Pancreas (tissue), 10 donors: Measurements from ENCODE around the gene PACRG. TPM values are rescaled to one million over a fixed set of nuclear protein-coding genes. Genes with fewer than 3 reads are reported as not detected.

Experiments used
- ATAC-seq, 4 donors: fragments of 200-7000 bp; cut with Tn5 transposase; one replicate each; pipeline versions ENCODE4 v1.8.0 to v1.9.1; 2020; ENCODE audit warnings: mild to moderate bottlenecking in 4 of 4, moderate library complexity in 4 of 4
- DNase-seq, 6 donors: peaks; one replicate each; pipeline ENCODE4 v3.0.0-alpha.2; 2020
- FAIRE-seq: peaks from 2 replicates; lab custom pipeline; 2012; peaks lifted over from hg19 to GRCh38; lab: Jason Lieb, UNC
- H3K27ac ChIP-seq, 4 donors: fragments of 200-600 bp; sonication (generic); 1 replicate in 3 of 4; 2 replicates in 1 of 4; pipeline versions ENCODE4 v1.5.0 to v1.8.0; 2020
- H3K27me3 ChIP-seq, 4 donors: fragments of 200-600 bp; one replicate each; pipeline ENCODE4 v1.8.0; 2021
- H3K36me3 ChIP-seq, 3 donors: fragments of 200-600 bp; sonication (generic) in 1 of 3; one replicate each; pipeline versions ENCODE4 v1.5.0 to v1.8.0; 2020 to 2021
- H3K4me1 ChIP-seq, 3 donors: fragments of 200-600 bp; one replicate each; pipeline ENCODE4 v1.8.0; 2021
- H3K4me3 ChIP-seq, 4 donors: fragments of 200-600 bp; sonication (generic) in 2 of 4; one replicate each; pipeline versions ENCODE4 v1.5.0 to v1.8.0; 2020 to 2021
- H3K9me3 ChIP-seq, 4 donors: fragments of 200-600 bp; one replicate each; pipeline ENCODE4 v1.8.0; 2021
- CTCF ChIP-seq, 4 donors: fragments of 200-600 bp; sonication (generic) in 3 of 4; IDR thresholded peaks; one replicate each; pipeline versions ENCODE4 v1.5.0 to v1.8.0; 2021; ENCODE audit warnings: antibody characterized with exemption in 4 of 4
- WGBS, 2 donors: extraction: QIAGEN DNeasy Blood & Tissue Kit; methylation state at CpG; one replicate each; pipeline ENCODE4 v1.1.7; 2013; 5-methylcytosine and 5-hydroxymethylcytosine counted together
- intact Hi-C, 3 donors: fragments of 100-400 bp; cut with DNase I; formaldehyde crosslinking; loops; one replicate each; pipeline versions ENCODE4 v1.11.1 to v1.14.2; 2022
- polyA plus RNA-seq, 2 donors: library from polyadenylated mRNA; stranded (reverse); fragments of 200-250 nt; gene quantifications; one replicate each; pipeline ENCODE4 v1.2.3, GENCODE V29; 2013
- total RNA-seq, 6 donors: library from RNA; stranded (reverse); fragmentation: NEBNext Ultra II Directional in 4 of 6; extraction: Animal tissue kit (Norgen Biotek cat#: 25700) in 4 of 6; gene quantifications; one replicate each; pipeline versions ENCODE4 v1.2.1 to v1.2.4, GENCODE V29; 2021 to 2023
- donor health status: healthy with polysubstance abuse.
- donor health status: DM: no; HTN: no; CAD: no; lungs with moderate emphysema.
- donor health status: DM: no; HTN: no; CAD: no.
- donor health status: control.
- donor health status: control.
- donor health status: Bipolar disorder and iron deficiency.
- donor health status: DM: yes; HTN: yes; CAD: no.
- donor health status: DM: no; HTN: no; CAD: no.
- donor health status: DM: no; HTN: no; CAD: no.
- donor health status: DM: yes; HTN: yes; CAD: no.

PACRG gene
- total and polyA plus RNA-seq, 8 donors, result 2.5 to 7.1 (median 3.5) TPM

- Histone ChIP-seq H3K36me3 (no peaks in the 10 kb centered on the region), H3K27ac (no peak overlapping the region), H3K4me3 (no peak overlapping the region), H3K4me1 (no peaks in the 10 kb centered on the region), H3K9me3 (no peaks in the 10 kb centered on the region), H3K27me3 (no peaks in the 10 kb centered on the region)
- intact Hi-C loops, result no loop called here
- TF ChIP-seq CTCF (IDR thresholded peaks at IDR 0.05), result no peak
- DNase-seq (no peak), FAIRE-seq (no peak), ATAC-seq (no peak)
- 89 to 90% methylated on average over 8 of the region's 8 CpGs for WGBS, 2 donors
Observed at GRCh38 chr6:162898011-162898410, 170.2 kb downstream of the PACRG start.

- 74 to 80% methylated on average over 7 to 8 of the region's 8 CpGs for WGBS, 2 donors
- intact Hi-C loops, result no loop called here
- Histone ChIP-seq H3K4me3 (no peak overlapping the region), H3K4me1 (no peaks in the 10 kb centered on the region), H3K27me3 (no peaks in the 10 kb centered on the region), H3K36me3 (no peaks in the 10 kb centered on the region), H3K9me3 (no peaks in the 10 kb centered on the region), H3K27ac (no peak overlapping the region)
- FAIRE-seq (no peak), DNase-seq (no peak), ATAC-seq (no peak)
- TF ChIP-seq CTCF (IDR thresholded peaks at IDR 0.05), result no peak
Observed at GRCh38 chr6:162899148-162899547, 171.4 kb downstream of the PACRG start.

GRCh38 chr6:162900503-162900902 lies 172.7 kb downstream of the PACRG start:
- no peak for TF ChIP-seq CTCF (IDR thresholded peaks at IDR 0.05)
- intact Hi-C loops, result no loop called here
- no peaks in the 10 kb centered on the region for H3K27me3 ChIP-seq
- no peak for DNase-seq
- no peak overlapping the region for H3K27ac ChIP-seq
- no peaks in the 10 kb centered on the region for H3K4me1 ChIP-seq
- H3K9me3 ChIP-seq, result no peaks in the 10 kb centered on the region
- H3K4me3 ChIP-seq, result no peak overlapping the region
- ATAC-seq, result no peak
- H3K36me3 ChIP-seq, result no peaks in the 10 kb centered on the region
- 94 to 96% methylated on average over 10 of the region's 10 CpGs for WGBS, 2 donors
- no peak for FAIRE-seq

GRCh38 chr6:162904069-162904663 lies 176.4 kb downstream of the PACRG start:
- ATAC-seq, result no peak
- WGBS, 2 donors, result 89 to 92% methylated on average over 9 of the region's 9 CpGs
- FAIRE-seq, result no peak
- no peak for TF ChIP-seq CTCF (IDR thresholded peaks at IDR 0.05)
- intact Hi-C loops, result no loop called here
- Histone ChIP-seq H3K4me1 (no peaks in the 10 kb centered on the region), H3K27ac (no peak overlapping the region), H3K36me3 (no peaks in the 10 kb centered on the region), H3K27me3 (no peaks in the 10 kb centered on the region), H3K4me3 (no peak overlapping the region), H3K9me3 (no peaks in the 10 kb centered on the region)
- DNase-seq, result no peak

- Histone ChIP-seq H3K27ac (no peak overlapping the region), H3K4me3 (no peak overlapping the region), H3K27me3 (no peaks in the 10 kb centered on the region), H3K36me3 (no peaks in the 10 kb centered on the region), H3K4me1 (no peaks in the 10 kb centered on the region), H3K9me3 (no peaks in the 10 kb centered on the region)
- no peak for FAIRE-seq
- no peak for TF ChIP-seq CTCF (IDR thresholded peaks at IDR 0.05)
- 56% methylated on average over 6 of the region's 6 CpGs for WGBS, 2 donors
- no peak for ATAC-seq
- intact Hi-C loops, result no loop called here
- DNase-seq, result no peak
Observed at GRCh38 chr6:162906479-162906878, 178.7 kb downstream of the PACRG start.
